HepG2 (cell line): Measurements from ENCODE around the gene UGT1A7. TPM values are rescaled to one million over a fixed set of nuclear protein-coding genes. Genes with fewer than 3 reads are reported as not detected.

Experiments used
- ATAC-seq: fragments of 200-7000 bp; cut with Tn5 transposase; 3 replicates; pipeline ENCODE4 v1.9.1; 2020; ENCODE audit warnings: mild to moderate bottlenecking, moderate library complexity
- BruUV-seq: library from RNA; stranded (reverse); fragments of 400-500 nt; replicated peaks from 2 replicates; lab custom pipeline; 2021; lab: Mats Ljungman, UMichigan
- CTCF ChIA-PET: fragments of 300-600 bp; formaldehyde crosslinking; extraction: SDS; loops from one replicate; lab custom pipeline; 2021; ENCODE audit warnings: low total read pairs, inconsistent platforms, low intra/inter-chr PET ratio; lab: Yijun Ruan, JAX
- POLR2A ChIA-PET: fragments of 350-600 bp; sonication (Branson Sonifier 250); formaldehyde crosslinking; loops from one replicate; lab custom pipeline; 2020; ENCODE audit warnings: antibody characterized with exemption, inconsistent platforms; lab: Yijun Ruan, JAX
- DNase-seq: peaks from one replicate; pipeline ENCODE4 v3.0.0-alpha.2; 2015; ENCODE audit warnings: low spot score
- FAIRE-seq: peaks from 3 replicates; lab custom pipeline; 2011; peaks lifted over from hg19 to GRCh38; lab: Jason Lieb, UNC
- H2AFZ ChIP-seq: one replicate; pipeline ENCODE4 v1.6.1; 2011; ENCODE audit warnings: low read length, inconsistent platforms
- H3K27ac ChIP-seq: fragments of 300-600 bp; 3 replicates; pipeline ENCODE4 v1.8.0; 2011; ENCODE audit warnings: mixed run types, mild to moderate bottlenecking, mixed read lengths, low read length, inconsistent platforms; ENCODE audit not compliant: insufficient read depth; ENCODE audit errors: extremely low read length
- H3K27me3 ChIP-seq, 2 experiments: fragments of 200-600 bp in 1 of 2; 2 replicates in 1 of 2; 3 replicates in 1 of 2; pipeline versions ENCODE4 v1.6.0 to v1.8.0; 2011; ENCODE audit warnings: low read length in 2 of 2, mild to moderate bottlenecking in 2 of 2, moderate library complexity in 2 of 2, inconsistent platforms in 1 of 2; ENCODE audit not compliant: insufficient read depth in 2 of 2, control insufficient read depth in 1 of 2
- H3K36me3 ChIP-seq, 2 experiments: fragments of 200-600 bp in 1 of 2; replicated peaks in 1 of 2; 2 replicates in 1 of 2; 3 replicates in 1 of 2; pipeline versions ENCODE4 v1.5.1 to v1.8.0; 2011; ENCODE audit warnings: low read length in 2 of 2, inconsistent platforms in 1 of 2; ENCODE audit not compliant: insufficient read depth in 2 of 2, control insufficient read depth in 1 of 2
- H3K4me1 ChIP-seq: 2 replicates; pipeline ENCODE4 v1.5.1; 2012; ENCODE audit warnings: low read length, inconsistent platforms; ENCODE audit not compliant: insufficient read depth
- H3K4me2 ChIP-seq: 2 replicates; pipeline ENCODE4 v1.6.0; 2011; ENCODE audit warnings: low read depth, low read length, inconsistent platforms
- H3K4me3 ChIP-seq, 3 experiments: fragments of 200-600 bp in 1 of 3; sonication (generic), shearing (Covaris generic) in 1 of 3; replicated peaks in 1 of 3; 2 replicates each; pipeline ENCODE4 v1.5.1; 2011 to 2016; ENCODE audit warnings: low read length in 3 of 3, inconsistent platforms in 2 of 3, low read depth in 2 of 3, mild to moderate bottlenecking in 2 of 3, control low read depth in 1 of 3, mixed read lengths in 1 of 3; ENCODE audit not compliant: insufficient read depth in 1 of 3
- H3K79me2 ChIP-seq: one replicate; pipeline ENCODE4 v1.6.1; 2011; ENCODE audit warnings: low read length, inconsistent platforms; ENCODE audit not compliant: insufficient read depth
- H3K9ac ChIP-seq: 2 replicates; pipeline ENCODE4 v1.6.0; 2011; ENCODE audit warnings: mild to moderate bottlenecking, low read depth, low read length, inconsistent platforms; ENCODE audit not compliant: insufficient read depth
- H3K9me3 ChIP-seq: 2 replicates; pipeline ENCODE4 v1.5.1; 2012; ENCODE audit warnings: mild to moderate bottlenecking, low read length
- H4K20me1 ChIP-seq: 2 replicates; pipeline ENCODE4 v1.6.0; 2011; ENCODE audit warnings: inconsistent platforms, mild to moderate bottlenecking, low read length, moderate library complexity; ENCODE audit not compliant: insufficient read depth
- ATM ChIP-seq: fragments of 450-650 bp; IDR thresholded peaks from 2 replicates; pipeline ENCODE4 v1.7.1; 2017; ENCODE audit warnings: mild to moderate bottlenecking, borderline replicate concordance
- HMGA1 ChIP-seq: sonication (generic); formaldehyde crosslinking; conservative IDR thresholded peaks from 2 replicates; pipeline ENCODE4 v1.4.0; 2020; ENCODE audit warnings: missing genetic modification reagents
- HNF4A ChIP-seq: sonication (generic); formaldehyde crosslinking; IDR thresholded peaks from 2 replicates; pipeline ENCODE4 v1.4.0; 2020; ENCODE audit warnings: missing genetic modification reagents
- NFE2L2 ChIP-seq: fragments of 150-350 bp; IDR thresholded peaks from 2 replicates; pipeline ENCODE4 v1.6.1; 2014; ENCODE audit warnings: low read length
- SP1 ChIP-seq, 2 experiments: fragments of 450-650 bp in 1 of 2; sonication (generic) in 1 of 2; formaldehyde crosslinking in 1 of 2; IDR thresholded peaks; 2 replicates each; pipeline versions ENCODE4 v1.4.0 to v1.6.1; 2016 to 2020; ENCODE audit warnings: missing genetic modification reagents in 1 of 2
- TAF15 ChIP-seq: fragments of 200-400 bp; formaldehyde crosslinking; IDR thresholded peaks from one replicate; pipeline ENCODE4 v1.6.1; 2018; ENCODE audit warnings: mild to moderate bottlenecking, low read depth, low read length; ENCODE audit not compliant: poor library complexity, severe bottlenecking
- ZC3H13 ChIP-seq: sonication (generic); formaldehyde crosslinking; IDR thresholded peaks from 2 replicates; pipeline ENCODE4 v1.8.1; 2023; ENCODE audit warnings: mild to moderate bottlenecking, missing genetic modification reagents, moderate library complexity
- ZNF205 ChIP-seq: IDR thresholded peaks from 2 replicates; pipeline ENCODE4 v1.6.1; 2018; ENCODE audit warnings: missing biosample characterization, missing genetic modification reagents
- ZNF235 ChIP-seq: sonication (generic); formaldehyde crosslinking; IDR thresholded peaks from 2 replicates; pipeline ENCODE4 v1.8.1; 2023; ENCODE audit warnings: mild to moderate bottlenecking, missing genetic modification reagents, borderline replicate concordance
- ZNF441 ChIP-seq: sonication (generic); formaldehyde crosslinking; IDR thresholded peaks from 2 replicates; pipeline ENCODE4 v1.7.0; 2021; ENCODE audit warnings: missing genetic modification reagents, borderline replicate concordance
- ZNF605 ChIP-seq: sonication (generic); formaldehyde crosslinking; IDR thresholded peaks from 2 replicates; pipeline ENCODE4 v1.8.0; 2022; ENCODE audit warnings: mild to moderate bottlenecking, missing genetic modification reagents
- ZNF792 ChIP-seq: IDR thresholded peaks from 2 replicates; pipeline ENCODE4 v1.6.1; 2016
- WGBS: methylation state at CpG from one replicate; pipeline ENCODE4 v1.1.6; 2017; ENCODE audit warnings: low lambda C conversion rate; 5-methylcytosine and 5-hydroxymethylcytosine counted together
- in situ Hi-C: cut with HindIII; loops from 2 replicates; pipeline ENCODE4 v1.10.0; 2017; ENCODE audit warnings: low pct_unique_long_range_greater_than_20kb; ENCODE audit not compliant: extremely low pct_ligation_motif_present
- intact Hi-C: fragments of 100-400 bp; cut with micrococcal nuclease; formaldehyde crosslinking; loops from one replicate; pipeline ENCODE4 v1.10.0; 2022; ENCODE audit not compliant: unreplicated experiment
- polyA plus RNA-seq, 8 experiments: library from polyadenylated mRNA; depleted of rRNA in 3 of 8; stranded (reverse) in 7 of 8; unstranded in 1 of 8; fragments of >200 nt; fragmentation: Illumina TruSeq in 4 of 8; extraction: Trizol in 4 of 8; gene quantifications; 2 replicates each; pipeline versions ENCODE4 v1.2.1 to v1.2.3, GENCODE V29; 2011 to 2016; ENCODE audit warnings: low read depth in 4 of 8, missing spikeins in 1 of 8, mixed read lengths in 1 of 8; ENCODE audit not compliant: insufficient read depth in 1 of 8
- total RNA-seq, 5 experiments: library from RNA; depleted of rRNA; stranded (reverse); fragments of >200 nt; fragmentation: Illumina TruSeq; extraction: Trizol; gene quantifications; 2 replicates each; pipeline ENCODE4 v1.2.3, GENCODE V29; 2016; ENCODE audit warnings: low read depth in 1 of 5
- TF ChIP-seq, protein P1 (sequence below): sonication (generic); formaldehyde crosslinking; IDR thresholded peaks from 2 replicates; pipeline ENCODE4 v1.5.0; 2020; ENCODE audit warnings: mild to moderate bottlenecking, missing genetic modification reagents
- TF ChIP-seq, protein P2 (sequence below): sonication (generic); formaldehyde crosslinking; IDR thresholded peaks from 2 replicates; pipeline ENCODE4 v1.5.1; 2020; ENCODE audit warnings: missing genetic modification reagents, mild to moderate bottlenecking, borderline replicate concordance

The UGT1A7 gene
- total and polyA plus RNA-seq, 2 of the 13 experiments (the other 11 are each of a cell fraction or from before 2014, with no cell fraction given), result not detected

DNA sequence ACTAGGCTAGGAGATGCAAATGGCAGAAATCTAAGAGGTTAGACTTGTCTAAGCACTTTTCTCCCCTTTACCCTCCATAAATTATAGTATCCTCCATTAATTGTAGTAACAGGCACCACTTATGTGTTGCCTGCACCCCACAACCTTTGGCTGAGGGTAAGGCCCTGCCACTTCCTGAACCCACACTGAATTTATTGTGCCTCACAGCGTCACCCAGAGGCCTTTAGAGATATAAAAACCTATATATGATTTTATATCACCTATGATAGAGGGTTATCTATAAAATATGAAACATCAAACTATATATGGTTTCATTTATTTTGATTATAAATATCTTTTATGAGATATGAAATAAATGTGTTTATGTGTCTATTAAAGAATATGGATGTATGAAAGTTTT lies 7.4 kb upstream of the UGT1A7 start (continued):
- TF ChIP-seq, protein P1, sequence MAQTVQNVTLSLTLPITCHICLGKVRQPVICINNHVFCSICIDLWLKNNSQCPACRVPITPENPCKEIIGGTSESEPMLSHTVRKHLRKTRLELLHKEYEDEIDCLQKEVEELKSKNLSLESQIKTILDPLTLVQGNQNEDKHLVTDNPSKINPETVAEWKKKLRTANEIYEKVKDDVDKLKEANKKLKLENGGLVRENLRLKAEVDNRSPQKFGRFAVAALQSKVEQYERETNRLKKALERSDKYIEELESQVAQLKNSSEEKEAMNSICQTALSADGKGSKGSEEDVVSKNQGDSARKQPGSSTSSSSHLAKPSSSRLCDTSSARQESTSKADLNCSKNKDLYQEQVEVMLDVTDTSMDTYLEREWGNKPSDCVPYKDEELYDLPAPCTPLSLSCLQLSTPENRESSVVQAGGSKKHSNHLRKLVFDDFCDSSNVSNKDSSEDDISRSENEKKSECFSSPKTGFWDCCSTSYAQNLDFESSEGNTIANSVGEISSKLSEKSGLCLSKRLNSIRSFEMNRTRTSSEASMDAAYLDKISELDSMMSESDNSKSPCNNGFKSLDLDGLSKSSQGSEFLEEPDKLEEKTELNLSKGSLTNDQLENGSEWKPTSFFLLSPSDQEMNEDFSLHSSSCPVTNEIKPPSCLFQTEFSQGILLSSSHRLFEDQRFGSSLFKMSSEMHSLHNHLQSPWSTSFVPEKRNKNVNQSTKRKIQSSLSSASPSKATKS (CRISPR knock-in tag), result no peak
- TF ChIP-seq ZC3H13 (CRISPR knock-in tag) (no peak), ZNF205 (CRISPR knock-in tag) (no peak), HNF4A (CRISPR knock-in tag) (no peak), ZNF792 (CRISPR knock-in tag) (no peak), HMGA1 (CRISPR knock-in tag) (no peak), ZNF235 (no peak)

DNA sequence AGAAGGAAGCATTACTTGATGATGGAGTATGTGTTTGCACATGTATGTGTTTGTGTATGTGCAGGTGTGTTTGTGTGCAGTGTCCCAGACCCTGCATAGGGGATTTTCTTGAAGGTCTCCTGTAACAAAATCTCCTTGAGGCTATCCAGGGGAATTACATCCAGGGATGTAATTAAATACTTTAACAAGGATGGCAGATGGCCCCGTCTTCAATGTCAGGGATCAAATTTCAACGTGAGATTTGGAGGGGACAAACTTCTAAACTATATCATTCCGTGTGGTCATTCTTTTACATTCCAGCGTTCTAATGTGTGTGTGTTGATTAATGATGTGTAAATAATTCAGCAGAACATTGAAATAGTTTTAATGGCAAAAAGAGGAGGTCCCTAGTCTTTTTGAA lies 6.7 kb upstream of the UGT1A7 start:
- no peak overlapping the region for H3K4me3 ChIP-seq

More for the DNA sequence above, 6.7 kb upstream of the UGT1A7 start:
- no peak overlapping the region for H3K4me2 ChIP-seq
- no peaks in the 10 kb centered on the region for H3K79me2 ChIP-seq
- in situ Hi-C loops, result no loop called here
- no peaks in the 10 kb centered on the region for H3K4me1 ChIP-seq
- no peak overlapping the region for H2AFZ ChIP-seq
- ATAC-seq (no peak), DNase-seq (no peak), FAIRE-seq (no peak)
- TF ChIP-seq SP1 (IDR thresholded peaks at IDR 0.05), result no peak
- TF ChIP-seq SP1 (CRISPR knock-in tag; IDR thresholded peaks at IDR 0.05), result no peak
- no peak for TF ChIP-seq ZNF605 (CRISPR knock-in tag)
- TF ChIP-seq, protein P2, sequence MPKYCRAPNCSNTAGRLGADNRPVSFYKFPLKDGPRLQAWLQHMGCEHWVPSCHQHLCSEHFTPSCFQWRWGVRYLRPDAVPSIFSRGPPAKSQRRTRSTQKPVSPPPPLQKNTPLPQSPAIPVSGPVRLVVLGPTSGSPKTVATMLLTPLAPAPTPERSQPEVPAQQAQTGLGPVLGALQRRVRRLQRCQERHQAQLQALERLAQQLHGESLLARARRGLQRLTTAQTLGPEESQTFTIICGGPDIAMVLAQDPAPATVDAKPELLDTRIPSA (CRISPR knock-in tag), result no peak
- TF ChIP-seq ZNF441 (CRISPR knock-in tag), result no peak
- TF ChIP-seq ATM, result no peak
- no peak for TF ChIP-seq NFE2L2
- no peak for TF ChIP-seq TAF15
- no peak overlapping the region for H3K27ac ChIP-seq
- H4K20me1 ChIP-seq, result no peaks in the 10 kb centered on the region
- intact Hi-C loops, result no loop called here
- no peaks in the 10 kb centered on the region for H3K36me3 ChIP-seq
- no peak overlapping the region for H3K9ac ChIP-seq
- no peaks in the 10 kb centered on the region for H3K27me3 ChIP-seq
- ChIA-PET POLR2A (no interaction called here), CTCF (no interaction called here)
- no peaks in the 10 kb centered on the region for H3K9me3 ChIP-seq
- BruUV-seq, result no TSS peak
- WGBS, result 25% methylated on average over 4 of the region's 4 CpGs
